AG09319 (cell line): ENCODE data around the gene DYNC1H1.

ENCODE experiments used
- DNase-seq: peaks from one replicate; pipeline ENCODE4 v3.0.0-alpha.2; 2010; ENCODE audit warnings: low read depth; ENCODE audit errors: extremely low read depth
- TF ChIP-seq, protein P1 (sequence below): IDR thresholded peaks from 2 replicates; pipeline ENCODE4 v1.5.1; 2011; ENCODE audit warnings: low read depth, mild to moderate bottlenecking, inconsistent platforms, low read length, moderate library complexity

The DYNC1H1 gene

DNA sequence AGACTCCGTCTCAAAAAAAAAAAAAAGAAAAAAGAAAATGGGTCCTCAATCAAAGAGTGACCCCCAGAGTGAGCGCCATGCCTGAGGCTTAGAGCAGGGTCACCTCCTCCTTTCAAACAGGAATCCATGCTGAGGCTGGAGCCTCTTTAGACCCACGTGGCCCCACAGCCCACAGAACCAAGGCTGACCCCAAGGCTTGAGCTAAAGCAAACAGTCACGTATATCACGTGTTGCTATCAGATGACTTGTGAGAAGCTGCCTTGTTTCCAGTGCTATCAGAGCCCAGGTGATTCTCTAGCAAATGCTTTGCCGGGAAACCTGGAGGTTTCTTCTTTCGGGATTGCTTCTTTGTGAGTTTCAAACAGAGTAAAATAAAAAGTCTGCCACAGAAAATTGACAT is 31.7 kb upstream of the DYNC1H1 start:
- TF ChIP-seq, protein P1, sequence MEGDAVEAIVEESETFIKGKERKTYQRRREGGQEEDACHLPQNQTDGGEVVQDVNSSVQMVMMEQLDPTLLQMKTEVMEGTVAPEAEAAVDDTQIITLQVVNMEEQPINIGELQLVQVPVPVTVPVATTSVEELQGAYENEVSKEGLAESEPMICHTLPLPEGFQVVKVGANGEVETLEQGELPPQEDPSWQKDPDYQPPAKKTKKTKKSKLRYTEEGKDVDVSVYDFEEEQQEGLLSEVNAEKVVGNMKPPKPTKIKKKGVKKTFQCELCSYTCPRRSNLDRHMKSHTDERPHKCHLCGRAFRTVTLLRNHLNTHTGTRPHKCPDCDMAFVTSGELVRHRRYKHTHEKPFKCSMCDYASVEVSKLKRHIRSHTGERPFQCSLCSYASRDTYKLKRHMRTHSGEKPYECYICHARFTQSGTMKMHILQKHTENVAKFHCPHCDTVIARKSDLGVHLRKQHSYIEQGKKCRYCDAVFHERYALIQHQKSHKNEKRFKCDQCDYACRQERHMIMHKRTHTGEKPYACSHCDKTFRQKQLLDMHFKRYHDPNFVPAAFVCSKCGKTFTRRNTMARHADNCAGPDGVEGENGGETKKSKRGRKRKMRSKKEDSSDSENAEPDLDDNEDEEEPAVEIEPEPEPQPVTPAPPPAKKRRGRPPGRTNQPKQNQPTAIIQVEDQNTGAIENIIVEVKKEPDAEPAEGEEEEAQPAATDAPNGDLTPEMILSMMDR: no peak
- DNase-seq: no peak

DNA sequence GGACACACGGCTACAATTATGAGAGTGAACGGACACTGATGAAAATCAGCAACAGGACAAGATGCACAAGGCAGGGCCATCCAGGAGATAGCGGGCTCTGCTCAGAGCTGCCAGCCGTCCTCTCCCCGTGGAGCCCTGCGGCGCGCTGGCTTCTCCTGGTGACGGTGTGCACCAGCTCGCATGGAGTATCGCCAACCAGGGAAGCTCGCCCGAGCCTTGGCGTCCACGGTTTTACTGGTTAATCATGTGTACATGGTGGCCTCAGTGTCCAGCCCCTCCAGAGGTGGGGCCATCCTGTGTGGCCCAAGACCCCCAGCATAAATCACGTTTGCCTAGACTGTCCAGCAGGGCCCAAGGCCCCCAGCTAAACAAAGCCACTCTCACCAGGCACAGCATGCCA is 31.2 kb upstream of the DYNC1H1 start:
- TF ChIP-seq, protein P1: no peak
- no peak for DNase-seq

- DNase-seq: no peak
- TF ChIP-seq, protein P1: no peak
Observed at GRCh38 chr14:101934601-101935150, 29.7 kb upstream of the DYNC1H1 start.

DNA sequence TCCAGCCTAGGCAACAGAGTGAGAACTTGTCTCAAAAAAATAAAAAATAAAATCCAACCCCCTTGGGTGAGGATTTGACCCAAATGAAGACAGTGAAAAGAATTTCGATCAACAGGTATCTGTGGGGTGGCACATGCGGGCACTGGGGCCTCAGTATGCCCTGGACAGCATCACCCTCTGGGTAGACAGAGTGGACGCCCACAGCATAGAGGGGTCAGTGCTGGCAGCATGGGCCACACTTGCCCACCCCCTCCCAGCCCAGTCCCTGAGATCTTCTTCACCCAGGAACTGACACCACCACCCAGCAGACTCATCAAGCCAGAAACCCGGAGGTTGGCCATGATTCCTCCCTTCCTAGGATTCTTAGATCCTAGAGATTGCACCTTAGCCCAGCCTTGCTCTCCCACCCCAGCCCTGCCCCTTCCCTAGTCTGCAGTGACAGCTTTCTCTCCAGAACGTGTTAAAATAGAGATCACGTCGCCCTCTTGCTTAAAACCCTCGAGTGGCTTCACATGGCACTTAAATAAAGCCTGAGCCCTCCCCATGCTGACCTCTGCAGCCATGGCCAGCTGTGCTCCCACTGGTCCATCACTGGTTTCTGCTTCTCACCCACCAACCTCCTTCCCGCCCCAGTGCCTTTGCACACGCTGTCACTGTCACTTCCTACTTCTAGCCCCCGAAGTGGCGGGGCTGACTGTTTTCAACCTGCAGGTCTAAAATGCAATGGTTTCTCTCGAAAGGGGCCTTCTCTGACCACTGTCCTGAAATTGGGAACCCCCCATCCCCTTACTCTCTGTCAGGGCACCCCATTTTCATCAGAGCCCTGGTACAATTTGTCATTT is 26.2 kb upstream of the DYNC1H1 start:
- TF ChIP-seq, protein P1: no peak
- DNase-seq: no peak

DNA sequence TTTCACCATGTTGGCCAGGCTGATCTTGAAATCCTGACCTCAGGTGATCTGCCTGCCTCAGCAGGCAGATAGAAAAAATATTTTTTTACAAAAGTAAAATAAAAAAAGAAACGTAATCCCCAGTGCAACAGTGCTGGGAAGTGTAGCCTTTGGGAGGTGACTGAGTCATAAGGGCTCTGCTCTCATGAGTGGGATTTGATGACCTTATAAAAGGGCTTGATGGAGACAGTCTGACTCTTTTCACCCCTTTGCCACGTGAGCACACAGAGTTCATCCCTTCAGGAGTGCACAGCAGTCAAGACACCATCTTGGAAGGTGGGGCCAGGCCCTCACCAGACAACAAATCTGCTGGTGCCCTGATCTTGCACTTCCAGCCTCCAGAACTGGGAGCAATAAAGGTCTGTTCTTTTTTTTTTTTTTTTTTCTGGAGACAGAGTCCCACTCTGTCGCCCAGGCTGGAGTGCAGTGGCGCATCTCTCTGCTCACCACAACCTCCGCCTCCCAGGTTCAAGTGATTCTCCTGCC is 24.7 kb upstream of the DYNC1H1 start:
- no peak for DNase-seq
- TF ChIP-seq, protein P1: no peak

GRCh38 chr14:101944451-101944850 is 19.9 kb upstream of the DYNC1H1 start:
- no peak for DNase-seq
- TF ChIP-seq, protein P1: no peak

GRCh38 chr14:101945171-101945570 is 19.2 kb upstream of the DYNC1H1 start:
- TF ChIP-seq, protein P1: no peak
- DNase-seq: no peak
